ENCODE results near the gene TTC23L. TPM values are rescaled to one million over a fixed set of nuclear protein-coding genes. Genes with fewer than 3 reads are reported as not detected.

Gene TTC23L
- total RNA-seq, 3 donors from 2014 or later = 0.29 to 0.43 TPM; not detected in 1

- Histone ChIP-seq H3K4me3 (no peak overlapping the region), H3K36me3 (ENCODE audit: low read depth) (no peaks in the 10 kb centered on the region), H3K4me1 (ENCODE audit: low read depth) (no peaks in the 10 kb centered on the region), H3K9me3 (no peaks in the 10 kb centered on the region)
- ATAC-seq = peak; percentile 86
- intact Hi-C loops (cut with DNase I, micrococcal nuclease) = no loop called here
- no peak for DNase-seq
- TF ChIP-seq, protein P1, sequence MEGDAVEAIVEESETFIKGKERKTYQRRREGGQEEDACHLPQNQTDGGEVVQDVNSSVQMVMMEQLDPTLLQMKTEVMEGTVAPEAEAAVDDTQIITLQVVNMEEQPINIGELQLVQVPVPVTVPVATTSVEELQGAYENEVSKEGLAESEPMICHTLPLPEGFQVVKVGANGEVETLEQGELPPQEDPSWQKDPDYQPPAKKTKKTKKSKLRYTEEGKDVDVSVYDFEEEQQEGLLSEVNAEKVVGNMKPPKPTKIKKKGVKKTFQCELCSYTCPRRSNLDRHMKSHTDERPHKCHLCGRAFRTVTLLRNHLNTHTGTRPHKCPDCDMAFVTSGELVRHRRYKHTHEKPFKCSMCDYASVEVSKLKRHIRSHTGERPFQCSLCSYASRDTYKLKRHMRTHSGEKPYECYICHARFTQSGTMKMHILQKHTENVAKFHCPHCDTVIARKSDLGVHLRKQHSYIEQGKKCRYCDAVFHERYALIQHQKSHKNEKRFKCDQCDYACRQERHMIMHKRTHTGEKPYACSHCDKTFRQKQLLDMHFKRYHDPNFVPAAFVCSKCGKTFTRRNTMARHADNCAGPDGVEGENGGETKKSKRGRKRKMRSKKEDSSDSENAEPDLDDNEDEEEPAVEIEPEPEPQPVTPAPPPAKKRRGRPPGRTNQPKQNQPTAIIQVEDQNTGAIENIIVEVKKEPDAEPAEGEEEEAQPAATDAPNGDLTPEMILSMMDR (IDR thresholded peaks at IDR 0.05) = no peak
Measured at GRCh38 chr5:34923694-34924461, 84.9 kb downstream of the TTC23L start.

DNA sequence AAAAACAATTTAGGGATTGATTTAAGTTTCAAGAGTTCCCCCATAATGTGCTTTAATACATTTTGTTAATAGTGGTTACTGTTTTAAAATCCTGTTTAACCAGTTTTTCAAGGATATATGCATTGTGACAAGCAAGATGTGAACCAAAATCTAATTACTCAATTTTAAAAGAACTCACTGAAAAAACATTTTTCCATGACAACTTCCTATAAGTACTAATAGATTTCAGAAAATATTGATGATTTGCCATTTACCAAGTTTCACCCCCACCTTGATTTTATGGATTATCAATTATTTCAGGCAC is 85.5 kb downstream of the TTC23L start:
- intact Hi-C loops (cut with DNase I, micrococcal nuclease) = no loop called here
- no peaks in the 10 kb centered on the region for H3K4me1 ChIP-seq (ENCODE audit: low read depth)
- no peaks in the 10 kb centered on the region for H3K36me3 ChIP-seq (ENCODE audit: low read depth)
- H3K4me3 ChIP-seq = no peak overlapping the region
- DNase-seq (no peak), ATAC-seq (no peak)
- no peaks in the 10 kb centered on the region for H3K9me3 ChIP-seq
- TF ChIP-seq, protein P1 (IDR thresholded peaks at IDR 0.05) = no peak

DNA sequence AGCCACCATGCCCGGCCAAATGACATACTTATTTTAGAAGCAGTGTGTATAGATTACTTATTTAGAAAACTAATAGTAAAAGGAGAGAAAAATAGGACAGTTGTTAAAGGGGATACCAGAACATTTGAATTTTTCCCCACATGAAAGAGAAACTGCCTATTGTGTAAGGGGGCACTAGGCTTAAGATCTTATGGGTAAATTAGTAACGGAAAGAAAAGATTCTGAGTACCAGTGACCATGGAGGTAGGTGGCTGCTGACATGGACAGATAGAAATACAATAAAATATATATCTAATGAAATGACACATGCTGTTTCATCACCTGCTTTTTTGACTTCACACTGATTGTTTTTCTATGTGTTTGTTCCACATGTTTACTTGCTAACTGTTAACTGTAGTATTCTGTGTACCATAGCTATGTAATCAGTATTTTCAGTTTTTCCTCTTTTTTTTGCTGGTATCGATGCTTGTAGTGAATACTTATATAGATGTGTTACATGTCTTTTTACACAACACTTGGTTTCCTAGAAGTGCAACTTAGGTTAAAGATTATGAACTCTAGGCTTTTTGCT is 87.4 kb downstream of the TTC23L start:
- Histone ChIP-seq H3K4me1 (ENCODE audit: low read depth) (peaks cover 10% of the 10 kb centered on the region), H3K36me3 (ENCODE audit: low read depth) (no peaks in the 10 kb centered on the region), H3K4me3 (no peak overlapping the region), H3K9me3 (no peaks in the 10 kb centered on the region)
- TF ChIP-seq, protein P1 (IDR thresholded peaks at IDR 0.05) = no peak
- ATAC-seq (no peak), DNase-seq (no peak)
- intact Hi-C loops (cut with DNase I, micrococcal nuclease) = no loop called here

DNA sequence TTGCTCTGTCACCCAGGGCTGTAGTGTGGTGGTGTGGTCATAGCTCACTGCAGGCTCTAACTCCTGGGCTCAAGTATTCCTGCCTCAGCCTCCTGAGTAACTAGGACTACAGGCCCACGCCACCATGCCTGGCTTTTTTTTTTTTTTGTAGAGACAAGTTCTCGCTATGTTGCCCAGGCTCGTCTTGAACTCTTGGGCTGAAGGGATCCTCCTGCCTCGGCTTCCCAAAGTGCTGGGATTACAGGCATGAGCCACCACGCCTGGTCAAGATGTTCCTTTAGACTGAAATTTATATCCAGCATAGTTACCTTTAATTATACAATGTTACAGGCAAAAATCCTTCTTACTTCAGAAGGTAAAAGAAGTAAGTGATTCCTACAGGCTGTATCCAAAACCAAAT is 88.8 kb downstream of the TTC23L start:
- TF ChIP-seq, protein P1 (IDR thresholded peaks at IDR 0.05) = no peak
- Histone ChIP-seq H3K36me3 (ENCODE audit: low read depth) (no peaks in the 10 kb centered on the region), H3K4me1 (ENCODE audit: low read depth) (peaks cover 14% of the 10 kb centered on the region), H3K4me3 (no peak overlapping the region), H3K9me3 (no peaks in the 10 kb centered on the region)
- ATAC-seq (no peak), DNase-seq (no peak)
- intact Hi-C loops (cut with DNase I, micrococcal nuclease) = no loop called here

DNA sequence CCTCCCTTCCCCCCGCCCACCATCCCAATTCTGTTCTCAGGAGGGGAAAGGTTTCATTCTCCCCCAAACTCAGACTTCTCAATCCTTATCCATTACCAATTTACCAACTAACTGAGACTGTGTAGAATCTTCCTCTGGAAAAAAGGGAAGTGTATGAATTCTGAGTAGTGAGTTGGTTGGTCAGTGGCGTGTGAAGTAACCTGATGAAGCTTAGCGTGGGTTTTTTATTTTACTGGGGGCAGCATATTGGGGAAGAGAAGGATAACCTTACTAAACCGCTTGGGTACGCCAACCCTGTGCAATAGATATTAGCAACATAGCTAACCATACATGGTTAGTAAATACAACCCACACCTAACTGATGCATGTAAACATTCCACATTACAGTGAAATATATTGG is 89.3 kb downstream of the TTC23L start:
- no peak for DNase-seq
- Histone ChIP-seq H3K9me3 (no peaks in the 10 kb centered on the region), H3K4me3 (no peak overlapping the region), H3K4me1 (ENCODE audit: low read depth) (peaks cover 14% of the 10 kb centered on the region), H3K36me3 (ENCODE audit: low read depth) (no peaks in the 10 kb centered on the region)
- ATAC-seq = no peak
- TF ChIP-seq, protein P1 (IDR thresholded peaks at IDR 0.05) = no peak
- intact Hi-C loops (cut with DNase I, micrococcal nuclease) = no loop called here

All from mucosa of descending colon (tissue), 3 donors.